ENCODE measurements around the gene CUZD1. TPM values are rescaled to one million over a fixed set of nuclear protein-coding genes. Genes with fewer than 3 reads are reported as not detected.

Gene CUZD1
- total RNA-seq, 1 experiment from 2014 or later = 0.55 TPM

DNA sequence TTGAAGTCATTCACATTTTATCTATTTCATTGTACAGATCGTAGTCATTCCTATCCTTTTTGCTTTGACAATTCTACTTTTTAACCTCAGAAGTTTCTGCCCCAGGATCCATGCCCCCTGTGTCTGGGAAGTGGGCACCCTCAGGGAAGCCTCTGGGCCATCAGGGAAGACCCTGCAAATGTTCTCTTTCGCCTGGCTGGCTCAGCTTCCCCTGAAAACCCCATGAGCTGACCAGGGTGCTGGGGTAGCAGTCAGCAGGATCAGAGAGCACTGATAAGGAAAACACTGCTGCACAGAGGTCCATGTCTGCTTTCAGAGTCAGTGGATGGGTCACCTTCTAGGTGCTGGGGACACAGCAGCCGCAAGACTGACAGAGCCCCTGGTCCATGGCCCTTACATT lies 23.8 kb downstream of the CUZD1 start:
- no peak for DNase-seq (ENCODE audit: low read depth)

DNA sequence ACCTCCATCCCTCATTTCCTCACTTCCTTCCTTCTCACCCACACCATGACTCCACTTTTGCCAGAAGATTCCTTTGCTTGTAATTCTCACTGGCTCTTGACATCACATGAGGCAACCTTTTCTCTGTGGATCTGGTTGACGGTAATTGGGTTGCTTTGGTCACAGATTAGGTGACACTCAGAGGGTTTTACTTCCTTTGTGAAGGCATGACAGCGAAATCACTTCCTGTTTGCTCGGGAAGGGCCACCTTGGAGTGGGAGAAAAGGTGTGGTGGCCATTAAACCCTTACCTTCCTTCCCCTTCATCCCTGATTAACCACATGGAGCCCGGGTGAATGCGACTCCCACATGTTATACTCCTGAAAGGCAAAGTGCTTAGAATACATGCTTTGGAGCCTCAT lies 30.2 kb downstream of the CUZD1 start:
- no peak for DNase-seq (ENCODE audit: low read depth)

DNA sequence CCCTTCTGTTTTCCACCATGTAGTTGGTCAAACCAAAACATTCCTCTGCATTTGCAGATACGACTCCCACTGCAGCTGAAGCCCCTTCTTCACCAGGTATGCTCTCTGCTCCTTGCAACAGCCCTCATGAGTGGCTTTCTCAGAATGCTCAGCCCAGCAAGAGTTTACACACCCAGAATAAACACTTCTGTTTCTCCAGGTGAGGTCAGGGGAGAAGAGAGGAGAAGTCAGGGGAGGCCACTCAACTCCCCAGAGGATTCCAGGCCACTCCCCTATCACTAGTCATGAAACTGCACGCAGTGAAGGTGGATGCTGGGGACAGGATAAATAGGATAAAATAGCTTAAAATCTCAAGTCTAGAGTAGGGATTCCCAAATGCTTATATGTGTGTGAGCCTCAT lies 31.2 kb downstream of the CUZD1 start:
- DNase-seq (ENCODE audit: low read depth) = no peak

GRCh38 chr10:122812751-122813150 lies 32.9 kb downstream of the CUZD1 start:
- DNase-seq (ENCODE audit: low read depth) = no peak

- no peak for DNase-seq (ENCODE audit: low read depth)
Measured at GRCh38 chr10:122802282-122802681, 43.4 kb downstream of the CUZD1 start.

DNA sequence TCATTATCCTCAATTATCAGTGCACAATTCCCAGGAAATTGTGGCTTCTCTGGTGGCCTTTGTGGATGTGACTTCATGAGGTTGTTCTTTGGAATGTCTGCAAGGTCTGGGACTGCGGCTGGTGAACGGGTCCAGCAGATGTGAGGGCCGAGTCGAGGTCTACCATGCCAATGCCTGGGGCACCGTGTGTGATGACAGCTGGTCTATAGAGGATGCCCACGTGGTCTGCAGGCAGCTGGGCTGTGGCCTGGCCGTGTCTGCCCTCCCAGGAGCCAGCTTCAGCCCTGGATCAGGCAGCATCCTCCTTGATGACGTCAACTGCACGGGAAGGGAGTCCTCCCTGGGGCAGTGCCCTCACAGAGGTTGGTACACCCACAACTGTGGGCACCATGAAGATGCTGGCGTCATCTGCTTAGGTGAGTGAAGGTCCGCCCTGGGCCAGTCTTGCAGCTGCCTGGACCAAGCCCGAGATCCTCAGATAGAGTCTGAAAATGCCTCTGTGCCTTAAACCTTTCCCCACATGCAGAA lies 46.9 kb downstream of the CUZD1 start:
- DNase-seq (ENCODE audit: low read depth) = no peak

DNA sequence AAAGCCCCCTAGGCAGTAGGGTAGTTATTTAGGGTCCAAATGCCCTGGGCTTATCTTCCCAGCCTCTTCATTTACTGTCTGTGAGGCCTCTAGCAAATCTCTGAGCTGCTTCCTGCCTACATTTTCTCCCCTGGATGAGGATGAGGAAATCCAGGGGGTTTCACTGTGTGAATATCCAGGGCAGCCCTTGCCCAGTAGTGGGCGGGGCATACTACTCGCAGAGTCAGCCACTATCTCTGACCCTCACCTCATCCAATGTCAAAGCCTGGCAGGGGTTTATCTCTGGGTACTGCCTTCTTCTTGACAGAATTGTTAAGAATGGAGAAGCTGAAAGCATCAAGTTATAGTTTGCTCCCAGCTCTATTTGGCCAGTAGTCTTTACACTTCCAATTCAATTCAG lies 48.9 kb downstream of the CUZD1 start:
- DNase-seq (ENCODE audit: low read depth) = no peak

- no peak for DNase-seq (ENCODE audit: low read depth)
Measured at GRCh38 chr10:122795924-122796323, 49.7 kb downstream of the CUZD1 start.

DNA sequence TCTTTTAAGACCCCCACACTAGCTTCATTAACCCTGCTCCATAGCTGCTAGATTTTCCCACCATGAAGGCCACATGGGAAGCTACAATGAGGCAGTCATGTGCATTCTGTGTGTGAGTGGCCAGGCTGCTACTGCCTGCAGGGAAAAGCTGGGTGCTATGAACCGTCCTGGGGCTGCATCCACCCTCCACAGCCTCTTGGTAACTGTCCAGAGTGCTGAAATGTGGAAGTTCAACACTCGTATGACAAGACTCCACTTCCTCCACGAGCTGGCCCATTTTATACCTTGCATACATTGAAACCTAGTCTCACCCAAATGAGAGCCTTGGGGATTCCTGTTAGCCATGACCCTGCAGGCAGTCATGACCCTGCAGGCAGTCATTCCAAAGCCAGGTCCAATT lies 59.4 kb downstream of the CUZD1 start:
- peak; percentile 31 for DNase-seq (ENCODE audit: low read depth)

DNA sequence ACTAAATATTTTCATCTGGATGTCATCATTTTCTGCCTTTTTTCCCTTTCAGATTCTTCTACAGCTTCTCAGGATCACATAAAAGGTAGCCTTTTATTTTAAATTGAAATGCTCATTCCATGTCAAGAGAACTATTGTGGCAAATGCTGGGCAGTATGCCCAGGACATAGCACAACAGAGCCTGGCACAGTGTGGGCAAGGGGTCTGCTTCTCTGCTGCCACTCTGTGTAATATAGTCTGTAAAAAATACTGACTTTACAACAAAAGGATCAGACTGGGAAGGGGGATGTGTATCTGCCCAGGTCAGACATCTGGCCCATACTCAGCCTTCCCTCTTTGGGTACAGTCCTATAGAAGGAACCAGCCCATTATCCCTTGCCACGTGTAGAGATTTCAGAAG lies 62.7 kb downstream of the CUZD1 start:
- DNase-seq (ENCODE audit: low read depth) = no peak

Other genes starting within 250 kb of the CUZD1 start
- gene C10orf120, start 146.0 kb downstream of the CUZD1 start, total RNA-seq (2014; rRNA removed; shearing (Covaris generic)) = not detected in 2 replicates
- 7.2 and 7.9 TPM in 2 replicates for gene FAM24B, start 33.7 kb upstream of the CUZD1 start, total RNA-seq (2014; rRNA removed; shearing (Covaris generic))
- not detected in 2 replicates for gene FAM24A, start 64.8 kb upstream of the CUZD1 start, total RNA-seq (2014; rRNA removed; shearing (Covaris generic))
- 8.1 and 9.4 TPM in 2 replicates for gene C10orf88, start 108.4 kb upstream of the CUZD1 start, total RNA-seq (2014; rRNA removed; shearing (Covaris generic))
- gene PSTK, start 134.5 kb upstream of the CUZD1 start, total RNA-seq (2014; rRNA removed; shearing (Covaris generic)) = 9.1 and 9.6 TPM in 2 replicates
- gene IKZF5, start 162.9 kb upstream of the CUZD1 start, total RNA-seq (2014; rRNA removed; shearing (Covaris generic)) = 4.2 and 5.4 TPM in 2 replicates
- 3.2 and 4.9 TPM in 2 replicates for gene ACADSB, start 163.1 kb upstream of the CUZD1 start, total RNA-seq (2014; rRNA removed; shearing (Covaris generic))

Measured in HT1080 (cell line).